Parietal lobe (tissue), 2 donors: ENCODE results near the gene CYP2R1. TPM values are rescaled to one million over a fixed set of nuclear protein-coding genes. Genes with fewer than 3 reads are reported as not detected.

Experiments
- small RNA-seq: library from RNA; depleted of rRNA; stranded (forward); fragments of <200 nt; gene quantifications from one replicate; pipeline ENCODE3, GENCODE V24; 2014; ENCODE audit warnings: low replicate concordance
- total RNA-seq: library from RNA; depleted of rRNA; stranded (reverse); fragments of >200 nt; gene quantifications from one replicate; pipeline ENCODE4 v1.2.3, GENCODE V29; 2014

The CYP2R1 gene
- 48.8 TPM for total RNA-seq

GRCh38 chr11:14892036-14892556 is at the start of gene CYP2R1:
CYP2R1 (minus strand) TSS chr11:14892231; CDS start chr11:14892205, 26 bp downstream.

Small RNA genes within 50 kb of the gene (small RNA-seq; reads per million reads assigned to genes)
- gene CALCP = not detected

Other genes with a start within 250 kb of the CYP2R1 start
- 52.0 TPM for gene PDE3B, start 248.4 kb downstream of the CYP2R1 start, total RNA-seq
- gene CALCA, start 80.1 kb upstream of the CYP2R1 start, total RNA-seq = not detected
- not detected for gene CALCB, start 181.4 kb upstream of the CYP2R1 start, total RNA-seq
- gene INSC, start 222.7 kb upstream of the CYP2R1 start, total RNA-seq = not detected